ENCODE results near the gene SCNM1. TPM values are rescaled to one million over a fixed set of nuclear protein-coding genes. Genes with fewer than 3 reads are reported as not detected.

The SCNM1 gene
- total and polyA plus RNA-seq, 9 of the 15 experiments (the other 6 are each of a cell fraction or from before 2014, with no cell fraction given), result 17.2 to 204 (median 63.0) TPM

DNA sequence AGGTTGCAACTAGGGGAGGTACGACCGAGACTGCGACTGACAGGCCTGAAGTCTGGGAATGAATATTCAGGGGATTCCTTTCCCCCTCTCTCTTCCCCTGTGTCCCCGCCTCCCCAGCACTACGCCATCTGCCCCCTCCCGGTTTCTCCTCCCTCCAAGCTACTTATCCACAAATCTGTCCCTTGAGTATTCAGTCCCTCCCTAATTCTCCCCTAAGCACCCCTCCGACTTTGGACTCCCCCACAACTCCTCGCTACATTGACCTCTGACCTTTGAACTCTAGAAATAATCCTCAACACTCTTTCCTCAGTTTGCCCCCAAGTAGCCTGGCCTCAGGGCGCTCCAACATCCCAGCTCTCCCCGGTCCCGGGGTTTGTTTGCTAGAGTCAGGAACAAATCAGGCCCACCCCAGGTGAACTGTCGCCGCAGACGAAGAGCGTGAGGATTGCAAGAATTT lies 635 bp upstream of the SCNM1 start (continued):
- TF ChIP-seq, protein P1, sequence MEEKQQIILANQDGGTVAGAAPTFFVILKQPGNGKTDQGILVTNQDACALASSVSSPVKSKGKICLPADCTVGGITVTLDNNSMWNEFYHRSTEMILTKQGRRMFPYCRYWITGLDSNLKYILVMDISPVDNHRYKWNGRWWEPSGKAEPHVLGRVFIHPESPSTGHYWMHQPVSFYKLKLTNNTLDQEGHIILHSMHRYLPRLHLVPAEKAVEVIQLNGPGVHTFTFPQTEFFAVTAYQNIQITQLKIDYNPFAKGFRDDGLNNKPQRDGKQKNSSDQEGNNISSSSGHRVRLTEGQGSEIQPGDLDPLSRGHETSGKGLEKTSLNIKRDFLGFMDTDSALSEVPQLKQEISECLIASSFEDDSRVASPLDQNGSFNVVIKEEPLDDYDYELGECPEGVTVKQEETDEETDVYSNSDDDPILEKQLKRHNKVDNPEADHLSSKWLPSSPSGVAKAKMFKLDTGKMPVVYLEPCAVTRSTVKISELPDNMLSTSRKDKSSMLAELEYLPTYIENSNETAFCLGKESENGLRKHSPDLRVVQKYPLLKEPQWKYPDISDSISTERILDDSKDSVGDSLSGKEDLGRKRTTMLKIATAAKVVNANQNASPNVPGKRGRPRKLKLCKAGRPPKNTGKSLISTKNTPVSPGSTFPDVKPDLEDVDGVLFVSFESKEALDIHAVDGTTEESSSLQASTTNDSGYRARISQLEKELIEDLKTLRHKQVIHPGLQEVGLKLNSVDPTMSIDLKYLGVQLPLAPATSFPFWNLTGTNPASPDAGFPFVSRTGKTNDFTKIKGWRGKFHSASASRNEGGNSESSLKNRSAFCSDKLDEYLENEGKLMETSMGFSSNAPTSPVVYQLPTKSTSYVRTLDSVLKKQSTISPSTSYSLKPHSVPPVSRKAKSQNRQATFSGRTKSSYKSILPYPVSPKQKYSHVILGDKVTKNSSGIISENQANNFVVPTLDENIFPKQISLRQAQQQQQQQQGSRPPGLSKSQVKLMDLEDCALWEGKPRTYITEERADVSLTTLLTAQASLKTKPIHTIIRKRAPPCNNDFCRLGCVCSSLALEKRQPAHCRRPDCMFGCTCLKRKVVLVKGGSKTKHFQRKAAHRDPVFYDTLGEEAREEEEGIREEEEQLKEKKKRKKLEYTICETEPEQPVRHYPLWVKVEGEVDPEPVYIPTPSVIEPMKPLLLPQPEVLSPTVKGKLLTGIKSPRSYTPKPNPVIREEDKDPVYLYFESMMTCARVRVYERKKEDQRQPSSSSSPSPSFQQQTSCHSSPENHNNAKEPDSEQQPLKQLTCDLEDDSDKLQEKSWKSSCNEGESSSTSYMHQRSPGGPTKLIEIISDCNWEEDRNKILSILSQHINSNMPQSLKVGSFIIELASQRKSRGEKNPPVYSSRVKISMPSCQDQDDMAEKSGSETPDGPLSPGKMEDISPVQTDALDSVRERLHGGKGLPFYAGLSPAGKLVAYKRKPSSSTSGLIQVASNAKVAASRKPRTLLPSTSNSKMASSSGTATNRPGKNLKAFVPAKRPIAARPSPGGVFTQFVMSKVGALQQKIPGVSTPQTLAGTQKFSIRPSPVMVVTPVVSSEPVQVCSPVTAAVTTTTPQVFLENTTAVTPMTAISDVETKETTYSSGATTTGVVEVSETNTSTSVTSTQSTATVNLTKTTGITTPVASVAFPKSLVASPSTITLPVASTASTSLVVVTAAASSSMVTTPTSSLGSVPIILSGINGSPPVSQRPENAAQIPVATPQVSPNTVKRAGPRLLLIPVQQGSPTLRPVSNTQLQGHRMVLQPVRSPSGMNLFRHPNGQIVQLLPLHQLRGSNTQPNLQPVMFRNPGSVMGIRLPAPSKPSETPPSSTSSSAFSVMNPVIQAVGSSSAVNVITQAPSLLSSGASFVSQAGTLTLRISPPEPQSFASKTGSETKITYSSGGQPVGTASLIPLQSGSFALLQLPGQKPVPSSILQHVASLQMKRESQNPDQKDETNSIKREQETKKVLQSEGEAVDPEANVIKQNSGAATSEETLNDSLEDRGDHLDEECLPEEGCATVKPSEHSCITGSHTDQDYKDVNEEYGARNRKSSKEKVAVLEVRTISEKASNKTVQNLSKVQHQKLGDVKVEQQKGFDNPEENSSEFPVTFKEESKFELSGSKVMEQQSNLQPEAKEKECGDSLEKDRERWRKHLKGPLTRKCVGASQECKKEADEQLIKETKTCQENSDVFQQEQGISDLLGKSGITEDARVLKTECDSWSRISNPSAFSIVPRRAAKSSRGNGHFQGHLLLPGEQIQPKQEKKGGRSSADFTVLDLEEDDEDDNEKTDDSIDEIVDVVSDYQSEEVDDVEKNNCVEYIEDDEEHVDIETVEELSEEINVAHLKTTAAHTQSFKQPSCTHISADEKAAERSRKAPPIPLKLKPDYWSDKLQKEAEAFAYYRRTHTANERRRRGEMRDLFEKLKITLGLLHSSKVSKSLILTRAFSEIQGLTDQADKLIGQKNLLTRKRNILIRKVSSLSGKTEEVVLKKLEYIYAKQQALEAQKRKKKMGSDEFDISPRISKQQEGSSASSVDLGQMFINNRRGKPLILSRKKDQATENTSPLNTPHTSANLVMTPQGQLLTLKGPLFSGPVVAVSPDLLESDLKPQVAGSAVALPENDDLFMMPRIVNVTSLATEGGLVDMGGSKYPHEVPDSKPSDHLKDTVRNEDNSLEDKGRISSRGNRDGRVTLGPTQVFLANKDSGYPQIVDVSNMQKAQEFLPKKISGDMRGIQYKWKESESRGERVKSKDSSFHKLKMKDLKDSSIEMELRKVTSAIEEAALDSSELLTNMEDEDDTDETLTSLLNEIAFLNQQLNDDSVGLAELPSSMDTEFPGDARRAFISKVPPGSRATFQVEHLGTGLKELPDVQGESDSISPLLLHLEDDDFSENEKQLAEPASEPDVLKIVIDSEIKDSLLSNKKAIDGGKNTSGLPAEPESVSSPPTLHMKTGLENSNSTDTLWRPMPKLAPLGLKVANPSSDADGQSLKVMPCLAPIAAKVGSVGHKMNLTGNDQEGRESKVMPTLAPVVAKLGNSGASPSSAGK (IDR thresholded peaks at IDR 0.05), result no peak
- TF ChIP-seq FOXJ3 (CRISPR knock-in tag; IDR thresholded peaks at IDR 0.05), result no peak
- TF ChIP-seq RBM14 (IDR thresholded peaks at IDR 0.05; ENCODE audit: borderline replicate concordance, insufficient read depth, low read depth, low read length), result no peak
- TF ChIP-seq SMAD1 (IDR thresholded peaks at IDR 0.05; ENCODE audit: low read depth, low read length, partially characterized antibody), result no peak
- TF ChIP-seq, protein P2, sequence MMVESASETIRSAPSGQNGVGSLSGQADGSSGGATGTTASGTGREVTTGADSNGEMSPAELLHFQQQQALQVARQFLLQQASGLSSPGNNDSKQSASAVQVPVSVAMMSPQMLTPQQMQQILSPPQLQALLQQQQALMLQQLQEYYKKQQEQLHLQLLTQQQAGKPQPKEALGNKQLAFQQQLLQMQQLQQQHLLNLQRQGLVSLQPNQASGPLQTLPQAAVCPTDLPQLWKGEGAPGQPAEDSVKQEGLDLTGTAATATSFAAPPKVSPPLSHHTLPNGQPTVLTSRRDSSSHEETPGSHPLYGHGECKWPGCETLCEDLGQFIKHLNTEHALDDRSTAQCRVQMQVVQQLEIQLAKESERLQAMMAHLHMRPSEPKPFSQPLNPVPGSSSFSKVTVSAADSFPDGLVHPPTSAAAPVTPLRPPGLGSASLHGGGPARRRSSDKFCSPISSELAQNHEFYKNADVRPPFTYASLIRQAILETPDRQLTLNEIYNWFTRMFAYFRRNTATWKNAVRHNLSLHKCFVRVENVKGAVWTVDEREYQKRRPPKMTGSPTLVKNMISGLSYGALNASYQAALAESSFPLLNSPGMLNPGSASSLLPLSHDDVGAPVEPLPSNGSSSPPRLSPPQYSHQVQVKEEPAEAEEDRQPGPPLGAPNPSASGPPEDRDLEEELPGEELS (CRISPR knock-in tag; IDR thresholded peaks at IDR 0.05; ENCODE audit: borderline replicate concordance), result no peak; the same call in 1 of the 2 replicates
